HG02852 (cell line): ENCODE measurements around the gene CNR1.
A peak's percentile ranks its signal among the peaks of the same experiment; 100 is the strongest.
"Not testable (repeated sequence)": the region's sequence is repeated elsewhere in the genome, so short reads cannot be mapped to it uniquely, and the experiment has no call there.

Experiments
- ATAC-seq: cut with Tn5 transposase; IDR thresholded peaks from one replicate; pipeline ENCODE4 v1.9.1; 2021; ENCODE audit warnings: mild to moderate bottlenecking, moderate library complexity; ENCODE audit not compliant: unreplicated experiment

Gene CNR1

DNA sequence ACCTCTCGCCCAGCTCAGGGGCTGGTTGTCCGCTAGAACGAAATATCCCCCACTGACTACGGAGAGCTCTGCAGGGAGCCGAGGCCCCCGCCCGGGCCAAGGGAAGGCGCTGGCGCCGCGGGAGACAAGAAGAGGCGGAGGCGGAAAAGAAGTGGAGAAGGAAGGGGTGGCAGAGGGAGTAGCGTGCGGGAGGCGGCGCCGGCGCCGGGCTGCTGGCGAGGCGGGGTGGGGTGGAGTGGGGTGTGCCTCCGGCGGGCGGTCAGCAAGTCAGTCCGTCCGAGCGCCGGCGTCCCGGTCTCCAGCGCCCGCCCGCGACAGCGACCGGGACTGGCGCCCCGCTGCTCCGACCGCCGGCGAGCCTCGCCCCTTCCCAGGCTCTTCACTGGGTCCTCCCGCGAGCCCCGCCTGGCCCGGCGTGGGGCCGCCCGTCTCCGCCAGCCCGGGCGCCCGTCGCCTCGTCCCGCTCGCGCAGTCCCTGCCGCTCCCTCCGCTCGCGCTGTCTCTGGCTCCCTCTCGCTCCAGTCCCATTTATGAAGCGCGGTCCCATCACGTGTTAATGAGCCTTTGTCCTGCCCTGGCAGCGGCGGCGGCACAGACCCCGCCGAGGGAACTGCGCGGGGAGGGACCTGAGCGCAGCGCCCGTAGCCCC is at the start of gene CNR1:
Gene CNR1 (minus strand): TSS at position 504 of the 649 bp plus-strand sequence. CDS start 21,073 bp downstream, outside the sequence.
- peak; percentile 54 for ATAC-seq

DNA sequence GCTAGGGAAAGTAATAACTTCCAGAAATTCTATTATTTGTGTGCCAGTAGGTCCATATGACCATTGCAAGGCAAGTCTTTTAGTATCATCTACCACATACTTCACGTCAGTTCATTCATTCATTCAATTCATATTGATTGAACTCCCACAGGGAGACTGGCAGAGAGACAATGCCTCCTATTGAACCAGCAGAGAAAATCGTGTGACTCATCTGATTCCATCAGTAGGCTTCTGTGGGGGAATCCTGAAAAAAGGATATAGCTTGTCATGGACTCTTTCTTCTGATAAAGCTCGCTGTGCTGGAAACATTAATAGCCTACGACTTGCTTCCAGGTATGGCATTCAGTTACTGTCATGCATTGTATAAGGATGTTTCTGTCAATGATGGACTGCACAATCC is 45.3 kb upstream of the CNR1 start:
- ATAC-seq: no peak

DNA sequence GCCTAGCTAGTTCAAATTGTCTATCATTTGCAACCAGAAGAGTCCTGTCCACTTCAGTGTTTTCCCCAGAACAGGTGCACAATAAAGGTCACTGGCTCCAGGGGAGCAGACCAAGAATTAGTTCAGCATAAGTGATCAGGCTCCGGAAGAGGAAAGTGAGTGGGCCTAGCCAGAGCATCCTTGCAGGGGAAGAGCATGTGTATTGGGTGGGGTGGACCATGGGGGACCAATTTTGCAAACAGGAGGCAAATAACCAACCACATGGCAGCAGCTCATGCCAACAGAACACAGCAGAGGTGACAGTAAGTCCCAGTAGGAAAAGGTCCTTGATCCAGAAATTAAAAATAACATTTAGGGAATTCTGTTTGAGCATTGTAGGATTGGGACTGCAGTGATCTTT is 43.2 kb upstream of the CNR1 start:
- ATAC-seq: no peak

DNA sequence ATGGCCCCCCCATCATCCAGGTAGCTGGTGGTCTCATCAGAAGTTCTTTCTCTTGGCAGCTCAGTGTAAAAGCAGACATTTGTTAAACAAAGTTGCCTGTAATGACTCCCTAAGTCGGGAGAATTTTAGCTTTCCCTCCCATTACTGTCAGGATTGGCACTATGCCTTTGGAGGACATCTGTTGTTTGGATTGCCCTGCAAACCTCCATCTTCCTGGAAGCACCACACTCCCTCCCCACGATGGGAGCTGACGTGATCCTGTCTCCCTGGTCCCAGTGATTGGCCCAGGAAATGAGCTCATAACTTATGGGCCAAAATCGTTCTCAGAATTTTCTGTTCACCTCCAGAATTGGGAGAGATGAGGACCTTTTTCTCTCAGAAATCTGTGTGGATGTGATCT is 42.6 kb upstream of the CNR1 start:
- ATAC-seq: no peak

DNA sequence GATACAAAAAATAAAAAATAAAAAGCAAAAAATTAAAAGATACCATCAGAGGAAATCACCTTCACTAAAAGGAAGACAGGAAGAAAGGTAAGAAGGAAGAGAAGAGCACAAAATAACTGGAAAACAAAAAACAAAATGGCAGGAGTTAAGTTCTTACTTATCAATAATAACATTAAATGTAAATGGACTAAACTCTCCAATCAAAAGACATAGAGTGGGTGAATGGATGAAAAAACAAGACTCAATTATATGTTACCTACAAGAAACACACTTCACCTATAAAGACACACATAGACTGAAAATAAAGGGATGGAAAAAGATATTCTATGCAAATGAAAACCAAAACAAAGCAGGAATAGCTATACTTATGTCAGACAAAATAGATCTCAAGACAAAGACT is 35.6 kb upstream of the CNR1 start:
- not testable (repeated sequence) for ATAC-seq

DNA sequence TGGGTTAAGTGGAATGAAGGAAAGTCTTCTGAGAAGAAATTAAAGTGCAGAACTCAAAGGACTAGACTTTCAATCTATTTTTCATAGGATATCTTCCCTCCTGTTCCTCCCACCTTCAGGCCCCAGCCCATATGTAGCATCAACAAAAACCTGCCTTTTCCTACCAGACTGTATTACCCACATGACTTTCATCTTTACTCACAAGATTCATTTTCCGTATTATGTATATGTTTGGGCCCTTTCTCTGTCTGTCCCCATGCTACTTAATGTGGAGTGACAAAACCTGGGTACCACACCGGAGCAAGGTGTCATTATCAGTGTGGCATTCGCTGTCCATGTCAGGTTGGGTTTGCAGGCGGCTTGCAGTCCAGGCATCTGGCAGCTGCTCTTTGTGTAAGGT is 18.8 kb upstream of the CNR1 start:
- ATAC-seq: no peak

DNA sequence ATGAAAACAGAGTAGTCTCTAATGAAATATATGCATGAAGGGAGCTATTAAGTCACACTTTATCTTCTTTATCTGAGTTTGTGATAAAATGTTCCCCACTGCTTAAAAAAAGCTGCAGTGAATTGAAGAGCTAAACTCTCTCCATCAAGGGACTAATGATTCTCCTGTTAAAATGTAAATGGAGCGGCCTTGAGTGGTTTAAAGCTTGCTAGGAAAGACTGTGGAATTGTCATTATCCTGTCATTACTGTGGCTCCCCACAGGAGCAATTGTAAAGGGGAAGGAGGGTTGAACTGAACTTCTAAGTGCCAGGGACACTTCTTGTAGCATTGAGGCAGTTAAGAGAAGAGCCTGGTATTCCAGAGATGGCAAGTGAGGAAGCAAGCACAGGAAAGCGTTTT is 17.3 kb upstream of the CNR1 start:
- no peak for ATAC-seq

DNA sequence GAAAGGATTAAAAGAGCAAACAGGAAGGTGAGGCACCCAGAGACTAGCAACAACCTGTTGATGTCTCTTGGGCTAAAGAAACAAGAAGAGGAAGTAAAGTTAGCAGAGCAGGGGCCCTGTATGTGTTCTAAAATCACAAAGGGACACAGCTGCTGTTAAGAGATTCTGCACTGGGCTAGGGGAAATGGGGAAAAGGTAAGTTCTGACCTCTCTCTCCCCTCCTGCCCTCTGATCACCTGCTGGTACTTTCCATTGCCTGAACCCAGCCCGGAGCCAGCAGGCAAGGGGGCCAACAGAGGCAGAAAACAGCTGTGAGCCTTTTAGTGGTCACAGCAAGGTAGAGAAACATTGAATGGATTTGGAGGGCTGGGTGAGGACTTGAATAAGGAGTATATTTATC is 13.5 kb upstream of the CNR1 start:
- ATAC-seq: peak; percentile 51

DNA sequence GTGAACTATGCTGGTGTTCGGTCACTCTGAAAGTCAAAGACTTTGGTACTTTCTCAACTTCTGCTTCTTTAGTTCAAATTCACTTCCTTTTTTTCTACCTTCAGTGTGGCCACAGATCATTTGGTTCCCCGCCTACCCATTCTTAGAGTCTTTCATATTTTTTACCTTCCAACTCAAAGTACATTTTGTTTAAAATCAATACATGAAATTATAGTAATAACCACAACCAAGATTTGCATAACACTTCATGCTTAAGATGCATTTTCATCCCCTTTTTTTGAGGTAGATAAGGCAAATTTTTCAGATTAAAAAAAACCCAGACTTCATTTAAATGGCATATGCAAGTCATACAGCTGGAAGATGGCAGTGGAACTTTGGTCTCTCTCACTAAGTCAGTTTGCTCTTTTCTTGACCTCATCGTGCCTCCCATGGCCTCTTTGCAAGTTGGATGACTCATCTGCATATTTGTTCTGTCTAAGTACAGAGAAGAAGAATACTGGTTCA is 11.9 kb upstream of the CNR1 start:
- peak; percentile 71 for ATAC-seq

DNA sequence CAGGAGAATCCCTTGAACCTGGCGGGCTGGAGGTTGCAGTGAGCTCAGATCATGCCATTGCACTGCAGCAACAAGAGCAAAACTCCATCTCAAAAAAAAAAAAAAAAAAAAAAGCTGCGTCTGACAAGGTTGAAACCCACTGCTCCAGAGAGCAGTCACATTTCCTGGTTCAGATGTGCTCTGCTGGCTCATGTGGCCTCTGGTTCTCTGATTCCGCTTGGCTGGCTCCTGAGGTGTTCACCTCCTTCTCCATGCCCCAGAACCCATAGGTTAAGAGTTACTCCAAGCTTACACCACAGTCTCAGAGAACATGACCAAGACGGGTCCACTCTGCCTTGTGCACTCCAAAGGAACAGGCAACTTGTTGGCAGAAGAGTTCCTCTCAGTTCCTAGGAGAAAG is 8.8 kb upstream of the CNR1 start:
- ATAC-seq: no peak

DNA sequence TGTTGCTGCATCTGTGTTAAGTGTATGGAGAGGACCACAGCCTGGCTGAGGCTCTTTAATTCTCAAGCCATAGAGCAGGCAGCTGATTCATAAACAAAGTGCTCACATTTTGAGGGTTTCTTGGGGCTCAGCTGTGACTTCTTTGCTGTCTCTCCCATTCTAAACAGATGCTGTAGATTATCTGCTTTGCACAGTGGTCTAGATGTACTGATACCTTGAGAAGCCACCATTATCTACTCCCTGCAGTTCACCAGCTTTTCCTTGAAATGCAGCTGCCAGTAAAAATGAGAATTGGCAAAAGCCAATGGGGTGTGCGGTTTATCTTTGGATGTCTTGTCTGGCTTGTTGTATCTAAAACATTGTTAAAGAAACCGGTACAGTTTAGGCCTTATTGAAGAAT is 5.2 kb upstream of the CNR1 start:
- no peak for ATAC-seq

DNA sequence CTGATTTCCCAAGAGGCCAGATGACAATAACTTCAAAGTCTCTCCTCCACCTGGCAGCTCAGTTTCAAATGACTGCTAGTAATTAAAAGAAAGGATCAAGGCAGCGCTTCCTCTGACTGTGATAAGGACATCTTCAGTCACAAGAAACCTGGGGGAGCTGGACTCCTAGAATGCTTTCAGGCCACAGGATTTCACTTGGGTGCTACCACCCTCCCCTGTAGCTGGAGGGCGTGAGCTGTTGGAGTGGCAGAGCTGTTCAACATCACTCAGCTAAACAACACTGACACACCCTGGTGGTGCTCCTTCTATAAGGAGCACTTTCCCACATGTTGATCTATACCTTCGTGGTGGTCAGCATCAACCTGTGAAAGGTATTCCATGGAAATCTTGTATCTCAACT is 2.2 kb upstream of the CNR1 start:
- no peak for ATAC-seq

DNA sequence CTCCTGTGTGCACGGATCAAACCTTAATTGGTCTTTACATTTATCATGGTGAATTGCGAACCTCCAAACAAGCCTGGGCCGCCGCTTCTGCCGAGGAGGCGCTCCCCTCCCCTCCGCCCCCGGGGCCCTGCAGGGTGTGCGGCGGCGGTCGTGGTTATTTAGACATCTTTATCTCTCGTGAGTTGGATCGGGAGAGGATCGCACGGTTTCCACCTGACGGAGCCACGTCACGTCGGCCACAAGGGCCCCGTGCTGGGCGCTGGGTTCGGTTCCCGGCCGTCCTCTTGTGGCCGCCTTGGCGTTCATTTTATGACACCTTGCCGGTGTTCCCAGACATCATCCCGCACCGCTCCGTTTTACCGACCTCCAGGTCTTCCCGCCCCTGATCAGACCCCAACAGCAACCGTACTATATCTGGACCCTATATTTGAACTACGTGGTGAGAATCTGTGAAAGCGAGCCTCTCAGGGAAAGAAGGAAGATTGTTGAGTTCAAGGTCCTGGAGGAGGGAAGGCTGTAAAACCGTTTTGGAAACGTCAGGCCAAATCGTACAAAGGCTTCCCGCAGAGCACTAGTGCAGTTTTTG is 1.3 kb upstream of the CNR1 start:
- peak; percentile 17 for ATAC-seq

DNA sequence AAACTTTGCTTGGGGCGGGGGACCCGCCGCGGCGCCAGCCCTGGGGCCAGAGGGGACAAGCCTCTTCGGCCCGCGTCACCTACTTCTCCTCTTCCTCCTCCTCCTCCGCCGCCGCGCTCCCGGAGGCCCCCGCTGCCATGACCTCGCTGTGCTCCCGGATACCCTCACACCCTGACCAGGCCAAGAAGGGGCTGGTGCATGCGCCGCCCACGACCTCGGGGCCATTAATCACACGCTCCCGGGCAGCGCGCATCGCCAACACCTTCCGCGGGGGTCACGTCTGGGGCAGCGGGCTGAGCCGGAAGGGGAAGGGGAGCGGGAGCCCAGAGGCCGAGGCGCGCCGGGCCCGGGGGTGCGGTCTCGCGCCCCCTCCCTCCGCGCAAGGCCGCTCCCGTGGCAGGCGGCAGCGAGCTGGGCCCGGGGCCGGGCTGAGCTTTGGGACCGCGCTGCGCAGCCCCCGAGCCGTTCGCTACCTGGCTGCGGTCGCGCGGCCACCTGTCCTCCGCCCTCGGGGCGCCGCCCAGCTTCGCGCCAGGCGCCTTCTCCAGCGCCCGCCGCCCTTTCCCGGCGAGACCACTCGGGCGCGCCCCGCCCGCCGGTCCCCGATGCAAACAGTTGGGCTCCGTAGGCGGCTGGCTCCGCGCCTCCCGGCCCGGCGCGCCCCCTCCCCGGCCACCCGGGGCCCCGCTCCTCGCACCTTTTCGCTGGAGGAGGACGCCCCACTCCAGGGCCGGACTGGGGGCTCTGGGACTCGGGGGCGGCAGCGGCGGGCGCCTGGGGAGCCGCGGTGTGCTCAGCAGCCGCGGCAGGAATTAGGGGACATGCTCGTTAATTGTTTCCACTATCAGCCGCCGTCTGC is 575 bp upstream of the CNR1 start:
- peak; percentile 35 for ATAC-seq

DNA sequence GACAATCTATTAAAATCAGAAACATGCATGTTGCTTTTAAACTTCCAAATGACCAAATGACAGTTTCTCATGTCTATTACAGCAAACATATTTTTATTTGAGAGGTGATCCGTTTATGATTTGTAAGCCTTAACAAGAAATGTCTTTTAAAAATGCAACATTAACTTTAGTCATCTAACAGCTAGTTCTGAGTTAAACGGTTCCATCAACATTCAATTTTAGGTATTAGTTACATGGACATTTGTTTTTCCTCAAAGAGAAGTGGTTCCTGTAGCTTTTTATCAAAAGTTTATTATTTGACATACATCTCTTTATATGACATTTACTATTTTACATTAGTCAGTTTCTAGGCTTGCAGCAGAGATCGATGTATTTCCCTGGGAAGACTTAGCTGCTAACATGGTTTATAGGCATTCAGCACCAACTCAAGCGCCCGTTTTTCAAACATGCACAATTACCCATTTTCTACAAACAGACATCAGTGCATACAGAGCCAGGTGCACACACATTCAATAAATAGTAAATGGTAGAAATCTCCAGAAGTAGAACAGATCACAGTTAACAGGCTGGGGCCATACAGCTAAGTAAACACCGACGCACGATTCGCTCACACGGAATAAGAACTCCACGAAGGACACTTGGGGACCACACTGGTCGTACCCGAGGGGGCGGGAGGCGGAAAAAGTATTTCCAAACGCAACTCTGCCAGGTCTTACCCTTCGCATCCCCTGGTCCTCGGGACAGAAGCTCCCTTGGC is 882 bp downstream of the CNR1 start:
- peak; percentile 4 for ATAC-seq

DNA sequence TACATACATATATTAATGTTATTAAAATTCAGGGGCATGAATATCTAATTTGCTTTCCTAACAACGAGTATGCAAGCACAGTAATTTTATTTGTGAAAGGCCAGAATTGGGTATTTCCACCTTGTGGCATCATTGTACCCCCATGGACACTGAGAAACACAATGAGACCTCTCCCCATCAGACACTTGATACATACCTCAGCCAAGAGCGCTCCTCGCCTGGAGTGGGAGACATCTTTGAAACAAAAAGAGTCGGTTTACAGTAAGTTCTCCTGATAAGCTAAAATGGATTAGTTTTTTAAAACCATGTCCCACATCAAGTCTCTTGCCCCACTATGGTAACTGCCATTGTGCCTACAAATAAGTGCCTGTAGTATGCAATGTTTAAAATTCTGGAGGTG is 2.1 kb downstream of the CNR1 start:
- no peak for ATAC-seq

DNA sequence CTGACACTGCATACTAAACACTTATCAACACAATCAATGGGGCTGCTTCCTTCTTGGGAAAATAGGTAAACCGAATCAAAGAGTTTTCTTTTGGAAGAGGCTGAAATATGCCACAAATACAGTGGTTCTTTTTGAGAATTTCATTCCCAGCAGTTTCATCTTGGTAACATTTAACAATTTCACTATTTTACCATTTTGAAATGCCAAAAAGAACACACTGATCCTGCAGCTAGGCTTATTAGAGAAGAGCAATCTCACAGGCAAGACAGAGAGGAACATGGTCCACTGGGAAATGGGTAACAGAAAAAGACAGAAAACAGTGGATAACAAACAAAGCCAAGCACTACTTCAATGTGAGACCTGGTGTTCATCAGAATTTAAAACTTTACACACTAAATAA is 2.5 kb downstream of the CNR1 start:
- no peak for ATAC-seq

DNA sequence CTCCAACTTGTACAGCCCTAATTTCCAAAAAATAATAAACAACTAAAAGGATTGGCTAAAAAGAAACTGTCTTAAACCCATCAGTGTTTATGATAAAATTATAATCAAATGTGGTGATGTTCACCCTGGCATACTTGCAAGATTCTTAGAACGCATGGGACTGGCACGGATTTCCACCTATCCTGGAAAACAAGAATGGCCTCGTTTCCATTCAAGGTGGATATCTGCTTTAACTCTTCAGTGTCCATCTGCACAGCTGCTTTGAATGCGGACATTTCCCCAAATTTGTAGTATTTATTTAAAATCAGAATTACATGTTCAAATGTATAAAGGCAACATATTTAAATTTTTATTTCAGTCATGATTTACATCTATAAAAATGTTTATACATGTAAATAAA is 4.2 kb downstream of the CNR1 start:
- no peak for ATAC-seq

DNA sequence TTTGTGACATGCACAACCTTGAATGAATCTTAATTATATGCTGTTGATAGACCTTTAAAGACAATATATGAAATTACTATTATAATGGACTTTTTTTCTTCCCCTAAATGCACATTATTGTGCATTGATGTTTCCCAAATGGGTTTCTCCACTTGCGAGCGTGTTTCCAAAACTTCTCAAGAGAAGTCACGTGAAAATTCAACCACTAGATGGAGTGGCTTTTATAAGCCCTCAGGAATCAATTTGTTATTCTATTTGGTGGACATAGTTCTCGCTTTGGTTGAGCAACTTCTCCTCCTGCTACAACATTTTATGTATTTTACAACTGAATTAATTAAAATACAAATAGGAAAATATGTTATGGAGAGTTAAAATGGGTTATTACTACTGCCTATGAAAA is 9.0 kb downstream of the CNR1 start:
- no peak for ATAC-seq

DNA sequence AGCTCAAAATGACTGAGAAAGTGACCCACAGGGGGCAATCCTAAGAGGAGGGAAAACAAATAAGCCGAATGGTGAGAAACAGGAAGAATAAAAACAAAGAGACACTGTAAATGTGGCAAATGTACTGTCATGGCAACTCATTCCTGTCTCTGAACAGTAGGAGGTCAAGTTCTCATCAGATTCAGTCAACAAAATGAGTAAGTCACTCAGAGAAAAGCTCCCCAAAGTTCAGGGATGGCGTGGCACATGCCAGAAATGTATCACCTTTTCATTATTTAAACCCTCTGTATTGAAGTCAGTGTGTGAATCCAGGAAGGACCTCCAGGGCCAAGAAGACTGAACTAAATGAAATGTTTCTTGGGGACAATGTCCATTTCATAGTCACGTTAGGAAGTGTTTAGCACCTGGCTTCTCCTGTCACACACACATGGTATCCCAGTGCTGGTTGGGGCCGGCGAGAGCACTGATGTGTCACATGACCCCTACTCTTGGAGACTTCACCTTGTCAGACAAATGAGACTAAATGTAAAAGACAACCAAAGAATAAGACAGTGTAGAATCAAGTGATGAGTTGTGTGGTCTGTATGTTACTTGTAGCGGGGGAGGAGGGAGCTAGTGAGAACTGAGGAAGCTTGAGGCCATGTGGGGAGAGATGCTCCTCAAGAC is 20.7 kb downstream of the CNR1 start:
- ATAC-seq: peak; percentile 33
